MM.1S (cell line): Measurements from ENCODE around the gene NUDT2.

ENCODE experiments used
- EZH2 ChIP-seq: fragments of 300-600 bp; sonication (generic); optimal IDR thresholded peaks from 2 replicates; pipeline ENCODE3; 2017; ENCODE audit warnings: low read depth, mild to moderate bottlenecking, antibody characterized with exemption, low read length, mixed read lengths
- TF ChIP-seq, protein P1 (sequence below): fragments of 300-600 bp; sonication (generic); IDR thresholded peaks from 2 replicates; pipeline ENCODE4 v1.5.1; 2016; ENCODE audit warnings: antibody characterized with exemption, low read length, mixed read lengths

DNA sequence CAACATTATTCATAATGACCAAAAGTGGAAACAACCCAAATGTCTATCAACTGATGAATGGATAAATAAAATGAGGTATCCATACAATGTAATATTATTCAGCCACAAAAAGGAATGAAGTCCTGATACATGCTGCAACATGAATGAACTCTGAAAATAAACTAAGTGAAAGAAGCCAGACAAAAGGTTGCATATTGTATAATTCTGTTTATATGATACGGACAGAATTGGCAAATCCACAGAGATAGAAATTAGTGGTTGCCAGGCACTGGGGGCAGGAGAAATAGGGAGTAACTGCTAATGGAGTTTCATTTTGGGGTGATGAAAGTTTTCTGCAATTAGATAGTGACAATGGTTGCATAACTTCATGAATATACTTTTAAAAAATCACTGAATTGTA lies 47.3 kb upstream of the NUDT2 start:
- TF ChIP-seq, protein P1, sequence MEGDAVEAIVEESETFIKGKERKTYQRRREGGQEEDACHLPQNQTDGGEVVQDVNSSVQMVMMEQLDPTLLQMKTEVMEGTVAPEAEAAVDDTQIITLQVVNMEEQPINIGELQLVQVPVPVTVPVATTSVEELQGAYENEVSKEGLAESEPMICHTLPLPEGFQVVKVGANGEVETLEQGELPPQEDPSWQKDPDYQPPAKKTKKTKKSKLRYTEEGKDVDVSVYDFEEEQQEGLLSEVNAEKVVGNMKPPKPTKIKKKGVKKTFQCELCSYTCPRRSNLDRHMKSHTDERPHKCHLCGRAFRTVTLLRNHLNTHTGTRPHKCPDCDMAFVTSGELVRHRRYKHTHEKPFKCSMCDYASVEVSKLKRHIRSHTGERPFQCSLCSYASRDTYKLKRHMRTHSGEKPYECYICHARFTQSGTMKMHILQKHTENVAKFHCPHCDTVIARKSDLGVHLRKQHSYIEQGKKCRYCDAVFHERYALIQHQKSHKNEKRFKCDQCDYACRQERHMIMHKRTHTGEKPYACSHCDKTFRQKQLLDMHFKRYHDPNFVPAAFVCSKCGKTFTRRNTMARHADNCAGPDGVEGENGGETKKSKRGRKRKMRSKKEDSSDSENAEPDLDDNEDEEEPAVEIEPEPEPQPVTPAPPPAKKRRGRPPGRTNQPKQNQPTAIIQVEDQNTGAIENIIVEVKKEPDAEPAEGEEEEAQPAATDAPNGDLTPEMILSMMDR = no peak
- no peak for TF ChIP-seq EZH2
